A549 (cell line): ENCODE data around the gene DYNC2H1.
A peak's percentile ranks its signal among the peaks of the same experiment; 100 is the strongest.

ENCODE experiments used
- CBX8 ChIP-seq: fragments of 200-600 bp; sonication (generic); IDR thresholded peaks from 2 replicates; pipeline ENCODE4 v1.6.1; 2016
- MAFK ChIP-seq: fragments of 450-650 bp; IDR thresholded peaks from 2 replicates; pipeline ENCODE4 v1.6.1; 2014; ENCODE audit not compliant: partially characterized antibody
- POLR2A ChIP-seq: IDR thresholded peaks from 2 replicates; pipeline ENCODE4 v1.6.1; 2012; ENCODE audit warnings: mild to moderate bottlenecking, low read length
- POLR2AphosphoS2 ChIP-seq: conservative IDR thresholded peaks from 2 replicates; pipeline ENCODE4 v1.6.1; 2012; ENCODE audit warnings: low read length, improper control_type of control experiment, inconsistent platforms
- ZFP36 ChIP-seq: fragments of 450-650 bp; IDR thresholded peaks from 2 replicates; pipeline ENCODE4 v1.6.1; 2014; ENCODE audit warnings: borderline replicate concordance; ENCODE audit not compliant: partially characterized antibody
- TF ChIP-seq, protein P1 (sequence below): IDR thresholded peaks from 2 replicates; pipeline ENCODE4 v1.6.1; 2012
- TF ChIP-seq, protein P2 (sequence below): fragments of 200-600 bp; sonication (generic); IDR thresholded peaks from 2 replicates; pipeline ENCODE4 v1.6.1; 2016; ENCODE audit warnings: antibody characterized with exemption, mild to moderate bottlenecking, moderate library complexity
- TF ChIP-seq, protein P3 (sequence below): fragments of >200 bp; sonication (Bioruptor Twin); formaldehyde crosslinking; IDR thresholded peaks from 3 replicates; pipeline ENCODE4 v1.5.1; 2016

DNA sequence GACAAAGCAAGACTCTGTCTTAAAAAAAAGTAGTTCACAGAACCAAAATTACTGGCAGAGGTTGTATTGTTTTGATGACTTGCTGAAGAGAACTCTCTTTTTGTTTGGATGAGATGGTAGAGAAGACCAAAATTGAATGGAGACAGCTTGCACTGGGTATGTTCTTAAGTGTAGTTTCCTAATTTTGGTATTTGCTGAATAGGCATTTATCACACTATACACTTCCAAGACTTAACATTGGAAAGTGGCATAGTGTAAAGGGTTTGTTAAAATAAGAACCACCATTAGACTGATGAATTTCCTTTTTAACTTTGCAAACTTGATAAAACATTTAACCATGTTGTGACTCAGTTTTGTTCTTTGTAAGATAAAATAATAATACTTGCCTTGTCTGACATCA lies 11.9 kb upstream of the DYNC2H1 start:
- TF ChIP-seq, protein P1, sequence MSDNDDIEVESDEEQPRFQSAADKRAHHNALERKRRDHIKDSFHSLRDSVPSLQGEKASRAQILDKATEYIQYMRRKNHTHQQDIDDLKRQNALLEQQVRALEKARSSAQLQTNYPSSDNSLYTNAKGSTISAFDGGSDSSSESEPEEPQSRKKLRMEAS: no peak
- no peak for TF ChIP-seq ZFP36
- TF ChIP-seq, protein P2, sequence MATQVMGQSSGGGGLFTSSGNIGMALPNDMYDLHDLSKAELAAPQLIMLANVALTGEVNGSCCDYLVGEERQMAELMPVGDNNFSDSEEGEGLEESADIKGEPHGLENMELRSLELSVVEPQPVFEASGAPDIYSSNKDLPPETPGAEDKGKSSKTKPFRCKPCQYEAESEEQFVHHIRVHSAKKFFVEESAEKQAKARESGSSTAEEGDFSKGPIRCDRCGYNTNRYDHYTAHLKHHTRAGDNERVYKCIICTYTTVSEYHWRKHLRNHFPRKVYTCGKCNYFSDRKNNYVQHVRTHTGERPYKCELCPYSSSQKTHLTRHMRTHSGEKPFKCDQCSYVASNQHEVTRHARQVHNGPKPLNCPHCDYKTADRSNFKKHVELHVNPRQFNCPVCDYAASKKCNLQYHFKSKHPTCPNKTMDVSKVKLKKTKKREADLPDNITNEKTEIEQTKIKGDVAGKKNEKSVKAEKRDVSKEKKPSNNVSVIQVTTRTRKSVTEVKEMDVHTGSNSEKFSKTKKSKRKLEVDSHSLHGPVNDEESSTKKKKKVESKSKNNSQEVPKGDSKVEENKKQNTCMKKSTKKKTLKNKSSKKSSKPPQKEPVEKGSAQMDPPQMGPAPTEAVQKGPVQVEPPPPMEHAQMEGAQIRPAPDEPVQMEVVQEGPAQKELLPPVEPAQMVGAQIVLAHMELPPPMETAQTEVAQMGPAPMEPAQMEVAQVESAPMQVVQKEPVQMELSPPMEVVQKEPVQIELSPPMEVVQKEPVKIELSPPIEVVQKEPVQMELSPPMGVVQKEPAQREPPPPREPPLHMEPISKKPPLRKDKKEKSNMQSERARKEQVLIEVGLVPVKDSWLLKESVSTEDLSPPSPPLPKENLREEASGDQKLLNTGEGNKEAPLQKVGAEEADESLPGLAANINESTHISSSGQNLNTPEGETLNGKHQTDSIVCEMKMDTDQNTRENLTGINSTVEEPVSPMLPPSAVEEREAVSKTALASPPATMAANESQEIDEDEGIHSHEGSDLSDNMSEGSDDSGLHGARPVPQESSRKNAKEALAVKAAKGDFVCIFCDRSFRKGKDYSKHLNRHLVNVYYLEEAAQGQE: no peak
- peak; percentile 89 for TF ChIP-seq MAFK
- TF ChIP-seq, protein P3, sequence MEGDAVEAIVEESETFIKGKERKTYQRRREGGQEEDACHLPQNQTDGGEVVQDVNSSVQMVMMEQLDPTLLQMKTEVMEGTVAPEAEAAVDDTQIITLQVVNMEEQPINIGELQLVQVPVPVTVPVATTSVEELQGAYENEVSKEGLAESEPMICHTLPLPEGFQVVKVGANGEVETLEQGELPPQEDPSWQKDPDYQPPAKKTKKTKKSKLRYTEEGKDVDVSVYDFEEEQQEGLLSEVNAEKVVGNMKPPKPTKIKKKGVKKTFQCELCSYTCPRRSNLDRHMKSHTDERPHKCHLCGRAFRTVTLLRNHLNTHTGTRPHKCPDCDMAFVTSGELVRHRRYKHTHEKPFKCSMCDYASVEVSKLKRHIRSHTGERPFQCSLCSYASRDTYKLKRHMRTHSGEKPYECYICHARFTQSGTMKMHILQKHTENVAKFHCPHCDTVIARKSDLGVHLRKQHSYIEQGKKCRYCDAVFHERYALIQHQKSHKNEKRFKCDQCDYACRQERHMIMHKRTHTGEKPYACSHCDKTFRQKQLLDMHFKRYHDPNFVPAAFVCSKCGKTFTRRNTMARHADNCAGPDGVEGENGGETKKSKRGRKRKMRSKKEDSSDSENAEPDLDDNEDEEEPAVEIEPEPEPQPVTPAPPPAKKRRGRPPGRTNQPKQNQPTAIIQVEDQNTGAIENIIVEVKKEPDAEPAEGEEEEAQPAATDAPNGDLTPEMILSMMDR: no peak
- no peak for TF ChIP-seq POLR2A
- TF ChIP-seq CBX8: no peak
- no peak for TF ChIP-seq POLR2AphosphoS2
